ENCODE results near the gene CAPSL. TPM values are rescaled to one million over a fixed set of nuclear protein-coding genes. Genes with fewer than 3 reads are reported as not detected.

The CAPSL gene
- total and polyA plus RNA-seq, 2 donors (not counting 1 experiment from before 2014, with no cell fraction given) = not detected

GRCh38 chr5:35879649-35880048, 58.8 kb downstream of the CAPSL start:
- Mint-ChIP-seq H3K4me1 (peaks cover 8% of the 10 kb centered on the region), H3K27ac (no peak overlapping the region), H3K9me3 (ENCODE audit: insufficient read depth) (no peaks in the 10 kb centered on the region), H3K4me3 (no peak overlapping the region), H3K27me3 (peaks cover 8% of the 10 kb centered on the region)
- POLR2A ChIA-PET = no interaction called here
- Histone ChIP-seq H3K9ac (ENCODE audit: low read length) (no peak overlapping the region), H3K27ac (ENCODE audit: low read length in 2 of 2) (no peak overlapping the region), H3K4me2 (replicated peaks; ENCODE audit: low read depth, low read length, poor library complexity, severe bottlenecking) (no peak overlapping the region), H3K4me3 (ENCODE audit: control extremely low read depth in 1 of 5, extremely low read depth in 1 of 5, insufficient read depth in 1 of 5, low read depth in 2 of 5, low read length in 4 of 5) (no peak overlapping the region), H3K27me3 (replicated peaks in 1 of 4; ENCODE audit: control extremely low read depth in 1 of 4, control insufficient read depth in 3 of 4, insufficient read depth in 4 of 4, low read length in 3 of 4) (peaks cover 0 to 2% (median 0%) of the 10 kb centered on the region in 4 experiments), H3K36me3 (replicated peaks in 1 of 2; ENCODE audit: control extremely low read depth in 1 of 2, control insufficient read depth in 1 of 2, extremely low read depth in 1 of 2, insufficient read depth in 2 of 2, low read length in 1 of 2) (no peaks in the 10 kb centered on the region), H3K4me1 (ENCODE audit: control insufficient read depth in 2 of 2, insufficient read depth in 2 of 2, low read length in 2 of 2) (peaks cover 4 to 6% of the 10 kb centered on the region in 2 donors), H4K20me1 (ENCODE audit: control insufficient read depth, insufficient read depth, low read length, poor library complexity, severe bottlenecking) (no peaks in the 10 kb centered on the region), H3K79me2 (ENCODE audit: control insufficient read depth, insufficient read depth, low read length) (no peaks in the 10 kb centered on the region), H2AFZ (ENCODE audit: insufficient read depth, low read depth, low read length, poor library complexity, severe bottlenecking) (no peak overlapping the region), H3K9me3 (ENCODE audit: control extremely low read depth in 1 of 3, control insufficient read depth in 2 of 3, insufficient read depth in 1 of 3, low read length in 2 of 3) (no peaks in the 10 kb centered on the region)
- ATAC-seq (ENCODE audit: low read depth) = no peak
- intact Hi-C loops (cut with micrococcal nuclease) = no loop called here
- DNase-seq = no peak
- TF ChIP-seq, protein P1, sequence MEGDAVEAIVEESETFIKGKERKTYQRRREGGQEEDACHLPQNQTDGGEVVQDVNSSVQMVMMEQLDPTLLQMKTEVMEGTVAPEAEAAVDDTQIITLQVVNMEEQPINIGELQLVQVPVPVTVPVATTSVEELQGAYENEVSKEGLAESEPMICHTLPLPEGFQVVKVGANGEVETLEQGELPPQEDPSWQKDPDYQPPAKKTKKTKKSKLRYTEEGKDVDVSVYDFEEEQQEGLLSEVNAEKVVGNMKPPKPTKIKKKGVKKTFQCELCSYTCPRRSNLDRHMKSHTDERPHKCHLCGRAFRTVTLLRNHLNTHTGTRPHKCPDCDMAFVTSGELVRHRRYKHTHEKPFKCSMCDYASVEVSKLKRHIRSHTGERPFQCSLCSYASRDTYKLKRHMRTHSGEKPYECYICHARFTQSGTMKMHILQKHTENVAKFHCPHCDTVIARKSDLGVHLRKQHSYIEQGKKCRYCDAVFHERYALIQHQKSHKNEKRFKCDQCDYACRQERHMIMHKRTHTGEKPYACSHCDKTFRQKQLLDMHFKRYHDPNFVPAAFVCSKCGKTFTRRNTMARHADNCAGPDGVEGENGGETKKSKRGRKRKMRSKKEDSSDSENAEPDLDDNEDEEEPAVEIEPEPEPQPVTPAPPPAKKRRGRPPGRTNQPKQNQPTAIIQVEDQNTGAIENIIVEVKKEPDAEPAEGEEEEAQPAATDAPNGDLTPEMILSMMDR (IDR thresholded peaks at IDR 0.05) = no peak
- TF ChIP-seq EZH2 (IDR thresholded peaks at IDR 0.05; ENCODE audit: borderline replicate concordance, insufficient read depth, low read depth, low read length, poor library complexity, severe bottlenecking) = no peak
- CTCF ChIA-PET = no interaction called here

GRCh38 chr5:35879096-35879495, 59.3 kb downstream of the CAPSL start:
- Histone ChIP-seq H3K9me3 (ENCODE audit: control extremely low read depth in 1 of 3, control insufficient read depth in 2 of 3, insufficient read depth in 1 of 3, low read length in 2 of 3) (no peaks in the 10 kb centered on the region), H2AFZ (ENCODE audit: insufficient read depth, low read depth, low read length, poor library complexity, severe bottlenecking) (no peak overlapping the region), H3K9ac (ENCODE audit: low read length) (no peak overlapping the region), H3K27me3 (replicated peaks in 1 of 4; ENCODE audit: control extremely low read depth in 1 of 4, control insufficient read depth in 3 of 4, insufficient read depth in 4 of 4, low read length in 3 of 4) (peaks cover 0 to 2% (median 0%) of the 10 kb centered on the region in 4 experiments), H3K36me3 (replicated peaks in 1 of 2; ENCODE audit: control extremely low read depth in 1 of 2, control insufficient read depth in 1 of 2, extremely low read depth in 1 of 2, insufficient read depth in 2 of 2, low read length in 1 of 2) (no peaks in the 10 kb centered on the region), H3K4me2 (replicated peaks; ENCODE audit: low read depth, low read length, poor library complexity, severe bottlenecking) (no peak overlapping the region), H3K27ac (ENCODE audit: low read length in 2 of 2) (no peak overlapping the region), H3K4me1 (ENCODE audit: control insufficient read depth in 2 of 2, insufficient read depth in 2 of 2, low read length in 2 of 2) (peaks cover 1% of the 10 kb centered on the region in 2 donors), H3K4me3 (ENCODE audit: control extremely low read depth in 1 of 5, extremely low read depth in 1 of 5, insufficient read depth in 1 of 5, low read depth in 2 of 5, low read length in 4 of 5) (no peak overlapping the region), H3K79me2 (ENCODE audit: control insufficient read depth, insufficient read depth, low read length) (no peaks in the 10 kb centered on the region), H4K20me1 (ENCODE audit: control insufficient read depth, insufficient read depth, low read length, poor library complexity, severe bottlenecking) (no peaks in the 10 kb centered on the region)
- Mint-ChIP-seq H3K4me1 (peaks cover 4% of the 10 kb centered on the region), H3K9me3 (ENCODE audit: insufficient read depth) (no peaks in the 10 kb centered on the region), H3K4me3 (no peak overlapping the region), H3K27me3 (peaks cover 4% of the 10 kb centered on the region), H3K27ac (no peak overlapping the region)
- CTCF ChIA-PET = no interaction called here
- POLR2A ChIA-PET = no interaction called here
- 100% methylated on average over 1 of the region's 2 CpGs for WGBS (ENCODE audit: insufficient coverage)
- intact Hi-C loops (cut with micrococcal nuclease) = no loop called here
- no peak for ATAC-seq (ENCODE audit: low read depth)
- DNase-seq = no peak
- TF ChIP-seq, protein P1 (IDR thresholded peaks at IDR 0.05) = no peak
- no peak for TF ChIP-seq EZH2 (IDR thresholded peaks at IDR 0.05; ENCODE audit: borderline replicate concordance, insufficient read depth, low read depth, low read length, poor library complexity, severe bottlenecking)

Measured in B cell (primary cell).